Transverse colon (tissue), 4 donors: Measurements from ENCODE around the gene THAP7.

Experiments
- POLR2A ChIP-seq: fragments of 450-650 bp; IDR thresholded peaks from one replicate; pipeline ENCODE4 v1.6.1; 2016; ENCODE audit warnings: antibody characterized with exemption, mild to moderate bottlenecking, moderate library complexity
- POLR2AphosphoS5 ChIP-seq, 3 donors: sonication (generic); formaldehyde crosslinking; IDR thresholded peaks; one replicate each; pipeline ENCODE4 v1.6.1; 2016; ENCODE audit warnings: antibody characterized with exemption in 3 of 3
- TF ChIP-seq, protein P1 (sequence below), 5 experiments: fragments of 200-600 bp in 3 of 5; fragments of 450-650 bp in 2 of 5; sonication (generic) in 3 of 5; IDR thresholded peaks; 1 replicate in 2 of 5; 2 replicates in 3 of 5; pipeline ENCODE4 v1.5.1; 2016 to 2017; ENCODE audit warnings: antibody characterized with exemption in 5 of 5, inconsistent platforms in 3 of 5, mild to moderate bottlenecking in 2 of 5, moderate library complexity in 1 of 5

DNA sequence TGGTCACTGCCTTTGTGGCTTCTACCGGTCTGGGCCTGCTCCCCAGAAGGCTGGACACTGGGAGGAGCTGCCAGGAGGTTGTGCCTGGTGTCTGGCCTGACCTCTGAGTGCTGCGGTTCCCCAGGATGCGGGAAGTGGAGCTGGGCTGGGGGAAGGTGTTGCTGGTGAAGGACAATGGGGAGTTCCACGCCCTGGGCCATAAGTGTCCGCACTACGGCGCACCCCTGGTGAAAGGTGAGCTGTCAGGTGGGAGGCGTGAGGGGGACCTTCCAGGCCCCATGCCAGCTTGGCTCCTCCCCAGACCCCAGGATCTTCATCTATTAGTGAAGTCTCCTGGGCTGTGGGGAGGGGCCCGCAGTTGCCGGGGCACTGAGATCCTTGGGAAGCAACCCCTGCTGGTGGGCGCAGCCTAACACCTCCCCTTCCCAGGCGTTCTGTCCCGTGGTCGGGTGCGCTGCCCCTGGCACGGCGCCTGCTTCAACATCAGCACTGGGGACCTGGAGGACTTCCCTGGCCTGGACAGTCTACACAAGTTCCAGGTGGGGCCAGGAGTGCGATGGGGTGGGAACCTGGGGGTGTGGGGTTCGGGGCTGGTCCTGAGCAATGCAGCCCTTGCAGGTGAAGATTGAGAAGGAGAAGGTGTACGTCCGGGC, 28.2 kb downstream of the THAP7 start:
- TF ChIP-seq, protein P1, sequence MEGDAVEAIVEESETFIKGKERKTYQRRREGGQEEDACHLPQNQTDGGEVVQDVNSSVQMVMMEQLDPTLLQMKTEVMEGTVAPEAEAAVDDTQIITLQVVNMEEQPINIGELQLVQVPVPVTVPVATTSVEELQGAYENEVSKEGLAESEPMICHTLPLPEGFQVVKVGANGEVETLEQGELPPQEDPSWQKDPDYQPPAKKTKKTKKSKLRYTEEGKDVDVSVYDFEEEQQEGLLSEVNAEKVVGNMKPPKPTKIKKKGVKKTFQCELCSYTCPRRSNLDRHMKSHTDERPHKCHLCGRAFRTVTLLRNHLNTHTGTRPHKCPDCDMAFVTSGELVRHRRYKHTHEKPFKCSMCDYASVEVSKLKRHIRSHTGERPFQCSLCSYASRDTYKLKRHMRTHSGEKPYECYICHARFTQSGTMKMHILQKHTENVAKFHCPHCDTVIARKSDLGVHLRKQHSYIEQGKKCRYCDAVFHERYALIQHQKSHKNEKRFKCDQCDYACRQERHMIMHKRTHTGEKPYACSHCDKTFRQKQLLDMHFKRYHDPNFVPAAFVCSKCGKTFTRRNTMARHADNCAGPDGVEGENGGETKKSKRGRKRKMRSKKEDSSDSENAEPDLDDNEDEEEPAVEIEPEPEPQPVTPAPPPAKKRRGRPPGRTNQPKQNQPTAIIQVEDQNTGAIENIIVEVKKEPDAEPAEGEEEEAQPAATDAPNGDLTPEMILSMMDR (IDR thresholded peaks at IDR 0.05), result no peak
- TF ChIP-seq POLR2AphosphoS5 (IDR thresholded peaks at IDR 0.05) (no peak), POLR2A (no peak)
